IMR-90 (cell line): ENCODE data around the gene SCYL2. TPM values are rescaled to one million over a fixed set of nuclear protein-coding genes. Genes with fewer than 3 reads are reported as not detected.

Source experiments
- ATAC-seq: fragments of 200-7000 bp; cut with Tn5 transposase; 2 replicates; pipeline ENCODE4 v1.9.1; 2020; ENCODE audit warnings: low read depth, mild to moderate bottlenecking, moderate library complexity
- BruUV-seq: library from RNA; stranded (reverse); fragments of 400-500 nt; replicated peaks from 2 replicates; lab custom pipeline; 2021; lab: Mats Ljungman, UMichigan
- CTCF ChIA-PET: fragments of 300-600 bp; formaldehyde crosslinking; extraction: SDS; loops from one replicate; lab custom pipeline; 2021; ENCODE audit warnings: antibody characterized with exemption; lab: Yijun Ruan, JAX
- POLR2A ChIA-PET: fragments of 300-600 bp; sonication (Branson Sonifier 250); formaldehyde crosslinking; loops from one replicate; lab custom pipeline; 2022; ENCODE audit warnings: antibody characterized with exemption; ENCODE audit not compliant: unreplicated experiment; lab: Charles Lee
- DNase-seq: peaks from one replicate; pipeline ENCODE4 v3.0.0; 2013
- H2AFZ ChIP-seq: replicated peaks from 2 replicates; pipeline ENCODE3; 2013; ENCODE audit warnings: low read length, mild to moderate bottlenecking; ENCODE audit not compliant: poor library complexity
- H2AK5ac ChIP-seq: 2 replicates; pipeline ENCODE4 v1.6.1; 2013; ENCODE audit warnings: low read depth, low read length, inconsistent platforms
- H2AK9ac ChIP-seq: replicated peaks from 2 replicates; pipeline ENCODE3; 2013; ENCODE audit warnings: mild to moderate bottlenecking, low read depth, low read length, moderate library complexity; ENCODE audit not compliant: poor library complexity
- H2BK120ac ChIP-seq: 2 replicates; pipeline ENCODE4 v1.6.1; 2013; ENCODE audit warnings: low read depth, low read length, inconsistent platforms
- H2BK15ac ChIP-seq: 3 replicates; pipeline ENCODE4 v1.6.1; 2013; ENCODE audit warnings: low read depth, low read length, inconsistent platforms
- H2BK20ac ChIP-seq: 2 replicates; pipeline ENCODE4 v1.6.1; 2013; ENCODE audit warnings: low read depth, mild to moderate bottlenecking, inconsistent platforms, low read length, moderate library complexity
- H2BK5ac ChIP-seq: 2 replicates; pipeline ENCODE4 v1.6.1; 2013; ENCODE audit warnings: mild to moderate bottlenecking, low read depth, low read length, inconsistent platforms; ENCODE audit not compliant: poor library complexity, severe bottlenecking
- H3K14ac ChIP-seq: replicated peaks from 2 replicates; pipeline ENCODE4 v1.6.1; 2013; ENCODE audit warnings: low read depth, low read length, inconsistent platforms
- H3K18ac ChIP-seq: 2 replicates; pipeline ENCODE4 v1.6.1; 2013; ENCODE audit warnings: low read depth, low read length, control low read depth
- H3K23ac ChIP-seq: 2 replicates; pipeline ENCODE4 v1.6.1; 2013; ENCODE audit warnings: low read depth, low read length, inconsistent platforms
- H3K27ac ChIP-seq: 2 replicates; pipeline ENCODE4 v1.5.1; 2013; ENCODE audit warnings: mild to moderate bottlenecking, control low read depth, low read length; ENCODE audit not compliant: insufficient read depth
- H3K27me3 ChIP-seq: 2 replicates; pipeline ENCODE4 v1.6.1; 2013; ENCODE audit warnings: low read length; ENCODE audit not compliant: control insufficient read depth, insufficient read depth
- H3K36me3 ChIP-seq: 2 replicates; pipeline ENCODE4 v1.6.1; 2013; ENCODE audit warnings: low read length, mixed read lengths; ENCODE audit not compliant: control insufficient read depth, insufficient read depth
- H3K4ac ChIP-seq: 2 replicates; pipeline ENCODE4 v1.6.1; 2013; ENCODE audit warnings: low read depth, low read length, inconsistent platforms
- H3K4me1 ChIP-seq: 2 replicates; pipeline ENCODE4 v1.6.1; 2013; ENCODE audit warnings: low read length, mixed read lengths; ENCODE audit not compliant: control insufficient read depth, insufficient read depth
- H3K4me2 ChIP-seq: 2 replicates; pipeline ENCODE4 v1.6.1; 2013; ENCODE audit warnings: low read depth, mild to moderate bottlenecking, control low read depth, low read length, moderate library complexity
- H3K4me3 ChIP-seq: 2 replicates; pipeline ENCODE4 v1.5.1; 2013; ENCODE audit warnings: low read depth, mild to moderate bottlenecking, control low read depth, low read length, moderate library complexity; ENCODE audit not compliant: insufficient read depth
- H3K56ac ChIP-seq: 2 replicates; pipeline ENCODE4 v1.6.1; 2013; ENCODE audit warnings: low read length, inconsistent platforms; ENCODE audit not compliant: insufficient read depth; ENCODE audit errors: extremely low read depth
- H3K79me1 ChIP-seq, 2 experiments: 2 replicates each; pipeline ENCODE4 v1.6.1; 2013; ENCODE audit warnings: low read length in 2 of 2, inconsistent platforms in 1 of 2, low read depth in 1 of 2
- H3K9ac ChIP-seq: 2 replicates; pipeline ENCODE4 v1.6.1; 2013; ENCODE audit warnings: low read depth, low read length, control low read depth
- H3K9me1 ChIP-seq: 2 replicates; pipeline ENCODE4 v1.6.1; 2013; ENCODE audit warnings: low read length, inconsistent platforms; ENCODE audit not compliant: insufficient read depth
- H3K9me3 ChIP-seq: 2 replicates; pipeline ENCODE4 v1.6.1; 2013; ENCODE audit warnings: low read length; ENCODE audit not compliant: control insufficient read depth, insufficient read depth
- H4K20me1 ChIP-seq: 2 replicates; pipeline ENCODE4 v1.6.1; 2013; ENCODE audit warnings: low read length, inconsistent platforms; ENCODE audit not compliant: insufficient read depth
- H4K5ac ChIP-seq: 2 replicates; pipeline ENCODE4 v1.6.1; 2013; ENCODE audit warnings: mild to moderate bottlenecking, low read depth, low read length, control low read depth
- H4K8ac ChIP-seq, 2 experiments: 2 replicates each; pipeline ENCODE4 v1.6.1; 2013; ENCODE audit warnings: low read depth in 2 of 2, low read length in 2 of 2, control low read depth in 1 of 2, inconsistent platforms in 1 of 2
- H4K91ac ChIP-seq: 2 replicates; pipeline ENCODE4 v1.6.1; 2013; ENCODE audit warnings: low read depth, low read length, inconsistent platforms; ENCODE audit not compliant: insufficient read depth
- BHLHE40 ChIP-seq: fragments of 150-350 bp; IDR thresholded peaks from 2 replicates; pipeline ENCODE4 v1.6.1; 2016; ENCODE audit warnings: mild to moderate bottlenecking, low read depth, low read length
- CEBPB ChIP-seq: IDR thresholded peaks from 2 replicates; pipeline ENCODE4 v1.6.1; 2012; ENCODE audit warnings: low read depth, low read length, improper control_type of control experiment
- CHD1 ChIP-seq: IDR thresholded peaks from 2 replicates; pipeline ENCODE4 v1.6.1; 2012; ENCODE audit warnings: low read depth, low read length, improper control_type of control experiment
- MAFK ChIP-seq: IDR thresholded peaks from 2 replicates; pipeline ENCODE4 v1.6.1; 2012; ENCODE audit warnings: low read depth, low read length, improper control_type of control experiment
- MAZ ChIP-seq: IDR thresholded peaks from 2 replicates; pipeline ENCODE4 v1.6.1; 2012; ENCODE audit warnings: low read depth, mild to moderate bottlenecking, low read length, improper control_type of control experiment, moderate library complexity, borderline replicate concordance
- MXI1 ChIP-seq: IDR thresholded peaks from 2 replicates; pipeline ENCODE4 v1.6.1; 2012; ENCODE audit warnings: low read depth, mild to moderate bottlenecking, low read length, moderate library complexity, borderline replicate concordance
- NFE2L2 ChIP-seq: fragments of 150-350 bp; IDR thresholded peaks from 2 replicates; pipeline ENCODE4 v1.6.1; 2016; ENCODE audit warnings: low read depth, mild to moderate bottlenecking, low read length
- POLR2A ChIP-seq: IDR thresholded peaks from 2 replicates; pipeline ENCODE4 v1.6.1; 2012; ENCODE audit warnings: mild to moderate bottlenecking, low read depth, low read length
- RCOR1 ChIP-seq: IDR thresholded peaks from 2 replicates; pipeline ENCODE4 v1.6.1; 2012; ENCODE audit warnings: mild to moderate bottlenecking, low read length, improper control_type of control experiment; ENCODE audit not compliant: insufficient replicate concordance
- RFX5 ChIP-seq: IDR thresholded peaks from 2 replicates; pipeline ENCODE4 v1.8.0; 2012; ENCODE audit warnings: low read depth, mild to moderate bottlenecking, low read length, moderate library complexity
- SMC3 ChIP-seq: fragments of 150-350 bp; IDR thresholded peaks from 2 replicates; pipeline ENCODE4 v1.6.1; 2016; ENCODE audit warnings: low read depth, mild to moderate bottlenecking, antibody characterized with exemption, low read length, moderate library complexity
- WGBS, 2 experiments: methylation state at CpG; one replicate each; pipeline versions ENCODE4 v1.1.5 to v1.1.7; 2013; ENCODE audit warnings: missing lambda C conversion rate in 2 of 2; ENCODE audit not compliant: insufficient read length in 1 of 2; ENCODE audit errors: extremely low coverage in 2 of 2; 5-methylcytosine and 5-hydroxymethylcytosine counted together
- dilution Hi-C: fragments of 300-500 bp; cut with HindIII; formaldehyde crosslinking; loops from one replicate; pipeline ENCODE4 v1.14.3; 2018; ENCODE audit warnings: low sequenced_read_pairs; ENCODE audit not compliant: unreplicated experiment
- in situ Hi-C: fragments of 300-500 bp; cut with MboI; formaldehyde crosslinking; loops from 3 replicates; pipeline ENCODE4 v1.14.3; 2019; ENCODE audit warnings: low sequenced_read_pairs, inconsistent platforms, mixed read lengths
- intact Hi-C: fragments of 100-400 bp; cut with micrococcal nuclease; formaldehyde crosslinking; loops from 2 replicates; pipeline ENCODE4 v1.10.0; 2022
- polyA plus RNA-seq, 3 experiments: library from polyadenylated mRNA; depleted of rRNA; stranded (reverse); fragments of >200 nt; gene quantifications; 2 replicates each; pipeline ENCODE4 v1.2.3, GENCODE V29; 2012; ENCODE audit warnings: low replicate concordance in 1 of 3
- total RNA-seq: library from RNA; depleted of rRNA; stranded (reverse); fragments of >200 nt; gene quantifications from 2 replicates; pipeline ENCODE4 v1.2.3, GENCODE V29; 2012
- TF ChIP-seq, protein P1 (sequence below): fragments of 150-350 bp; IDR thresholded peaks from 2 replicates; pipeline ENCODE4 v1.6.1; 2016; ENCODE audit warnings: low read depth, mild to moderate bottlenecking, low read length, moderate library complexity, borderline replicate concordance

SCYL2 gene
- total and polyA plus RNA-seq, 2 of the 4 experiments (the other 2 are of a cell fraction) = 15.3 to 52.0 TPM

DNA sequence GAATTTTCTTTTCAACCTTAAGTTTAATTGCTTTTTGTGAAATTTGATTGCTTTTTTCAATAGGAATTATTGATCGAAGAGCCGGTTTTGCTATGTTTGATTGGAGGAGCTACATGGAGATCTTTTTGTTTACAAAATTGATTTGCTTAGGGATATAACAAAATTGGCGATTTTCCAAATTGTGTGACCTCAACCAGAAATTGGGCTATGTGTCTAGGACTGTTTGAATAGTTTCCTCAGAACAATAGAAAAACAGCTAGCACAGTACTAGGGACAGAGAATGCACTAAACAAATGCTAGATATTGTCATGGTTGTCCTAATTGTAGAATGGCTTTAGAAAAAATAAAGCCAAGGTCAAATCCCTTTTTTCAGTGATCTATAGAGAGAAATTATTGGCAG lies 92.3 kb downstream of the SCYL2 start:
- TF ChIP-seq MAFK = no peak
- TF ChIP-seq, protein P1, sequence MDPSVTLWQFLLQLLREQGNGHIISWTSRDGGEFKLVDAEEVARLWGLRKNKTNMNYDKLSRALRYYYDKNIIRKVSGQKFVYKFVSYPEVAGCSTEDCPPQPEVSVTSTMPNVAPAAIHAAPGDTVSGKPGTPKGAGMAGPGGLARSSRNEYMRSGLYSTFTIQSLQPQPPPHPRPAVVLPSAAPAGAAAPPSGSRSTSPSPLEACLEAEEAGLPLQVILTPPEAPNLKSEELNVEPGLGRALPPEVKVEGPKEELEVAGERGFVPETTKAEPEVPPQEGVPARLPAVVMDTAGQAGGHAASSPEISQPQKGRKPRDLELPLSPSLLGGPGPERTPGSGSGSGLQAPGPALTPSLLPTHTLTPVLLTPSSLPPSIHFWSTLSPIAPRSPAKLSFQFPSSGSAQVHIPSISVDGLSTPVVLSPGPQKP = no peak
- TF ChIP-seq BHLHE40 = no peak
- TF ChIP-seq CEBPB = no peak
- no peak for TF ChIP-seq RFX5
- TF ChIP-seq NFE2L2 = no peak
- no peak for TF ChIP-seq MXI1
- TF ChIP-seq RCOR1 = no peak
- no peak for TF ChIP-seq SMC3
- no peak for TF ChIP-seq MAZ
- no peak for TF ChIP-seq POLR2A
- no peak for TF ChIP-seq CHD1
- ATAC-seq = no peak
- no TSS peak for BruUV-seq
- Histone ChIP-seq H3K9me1 (no peaks in the 10 kb centered on the region), H4K8ac (no peak overlapping the region), H2AFZ (no peak overlapping the region), H4K91ac (no peak overlapping the region), H4K5ac (no peak overlapping the region), H3K23ac (no peak overlapping the region), H2BK120ac (no peak overlapping the region), H2AK5ac (no peak overlapping the region), H2BK5ac (no peak overlapping the region), H2AK9ac (no peak overlapping the region), H4K20me1 (no peaks in the 10 kb centered on the region), H3K4me3 (no peak overlapping the region), H3K14ac (no peak overlapping the region), H3K18ac (no peak overlapping the region), H3K56ac (no peak overlapping the region), H3K27ac (no peak overlapping the region), H3K79me1 (no peaks in the 10 kb centered on the region), H3K9ac (no peak overlapping the region), H3K9me3 (no peaks in the 10 kb centered on the region), H2BK20ac (no peak overlapping the region), H3K4me2 (no peak overlapping the region), H2BK15ac (no peak overlapping the region), H3K36me3 (no peaks in the 10 kb centered on the region), H3K4me1 (no peaks in the 10 kb centered on the region; the same call in 1 of the 2 replicates), H3K4ac (no peak overlapping the region), H3K27me3 (peaks cover 17% of the 10 kb centered on the region)
- intact Hi-C loops = no loop called here
- WGBS, 2 experiments = 20% methylated on average over 1 of the region's 3 CpGs; no CpG with 5 or more reads in 1 of the 2 experiments
- ChIA-PET POLR2A (no interaction called here), CTCF (interaction anchor here (1.2 kb wide), 1 partner anchor 11 kb away, joined by 3 read pairs; no protein-coding TSS in a partner anchor)
- DNase-seq = no peak
- dilution Hi-C loops = no loop called here
- in situ Hi-C loops = loop anchor here (25.0 kb wide), 1 partner anchor 178 kb away; no protein-coding TSS in a partner anchor
